ENCODE data around the gene KCNMB2.

DNA sequence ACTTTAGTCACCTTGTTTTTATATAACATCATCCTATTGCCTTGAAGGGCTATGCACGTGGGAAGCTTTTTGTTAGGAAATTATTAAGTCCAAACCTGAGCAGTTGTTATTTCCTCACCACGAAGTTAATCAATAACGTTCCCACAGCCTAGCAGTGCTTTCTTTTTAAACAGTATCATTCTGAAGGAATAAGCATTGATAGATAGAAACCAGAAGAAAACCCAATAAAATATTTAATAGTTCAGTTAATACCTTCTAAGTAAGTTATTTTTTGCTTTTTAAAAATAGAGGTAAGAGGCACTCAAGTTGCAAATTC, 149.3 kb downstream of the KCNMB2 start:
- TF ChIP-seq, protein P1, sequence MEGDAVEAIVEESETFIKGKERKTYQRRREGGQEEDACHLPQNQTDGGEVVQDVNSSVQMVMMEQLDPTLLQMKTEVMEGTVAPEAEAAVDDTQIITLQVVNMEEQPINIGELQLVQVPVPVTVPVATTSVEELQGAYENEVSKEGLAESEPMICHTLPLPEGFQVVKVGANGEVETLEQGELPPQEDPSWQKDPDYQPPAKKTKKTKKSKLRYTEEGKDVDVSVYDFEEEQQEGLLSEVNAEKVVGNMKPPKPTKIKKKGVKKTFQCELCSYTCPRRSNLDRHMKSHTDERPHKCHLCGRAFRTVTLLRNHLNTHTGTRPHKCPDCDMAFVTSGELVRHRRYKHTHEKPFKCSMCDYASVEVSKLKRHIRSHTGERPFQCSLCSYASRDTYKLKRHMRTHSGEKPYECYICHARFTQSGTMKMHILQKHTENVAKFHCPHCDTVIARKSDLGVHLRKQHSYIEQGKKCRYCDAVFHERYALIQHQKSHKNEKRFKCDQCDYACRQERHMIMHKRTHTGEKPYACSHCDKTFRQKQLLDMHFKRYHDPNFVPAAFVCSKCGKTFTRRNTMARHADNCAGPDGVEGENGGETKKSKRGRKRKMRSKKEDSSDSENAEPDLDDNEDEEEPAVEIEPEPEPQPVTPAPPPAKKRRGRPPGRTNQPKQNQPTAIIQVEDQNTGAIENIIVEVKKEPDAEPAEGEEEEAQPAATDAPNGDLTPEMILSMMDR (IDR thresholded peaks at IDR 0.05; ENCODE audit: low read depth, low read length, poor library complexity, severe bottlenecking) = no peak
- no peak for TF ChIP-seq EZH2phosphoT487 (IDR thresholded peaks at IDR 0.05; ENCODE audit: borderline replicate concordance, low read length)

All from DOHH2 (cell line).